Epithelial cell of prostate (primary cell): ENCODE data around the gene FBXW12.

Experiments used
- DNase-seq: peaks from one replicate; pipeline ENCODE4 v3.0.0-alpha.2; 2011; ENCODE audit warnings: low read depth, low spot score
- H3K27ac ChIP-seq: fragments of 450-650 bp; 2 replicates; pipeline ENCODE4 v1.5.1; 2017; ENCODE audit warnings: mild to moderate bottlenecking

The FBXW12 gene

DNA sequence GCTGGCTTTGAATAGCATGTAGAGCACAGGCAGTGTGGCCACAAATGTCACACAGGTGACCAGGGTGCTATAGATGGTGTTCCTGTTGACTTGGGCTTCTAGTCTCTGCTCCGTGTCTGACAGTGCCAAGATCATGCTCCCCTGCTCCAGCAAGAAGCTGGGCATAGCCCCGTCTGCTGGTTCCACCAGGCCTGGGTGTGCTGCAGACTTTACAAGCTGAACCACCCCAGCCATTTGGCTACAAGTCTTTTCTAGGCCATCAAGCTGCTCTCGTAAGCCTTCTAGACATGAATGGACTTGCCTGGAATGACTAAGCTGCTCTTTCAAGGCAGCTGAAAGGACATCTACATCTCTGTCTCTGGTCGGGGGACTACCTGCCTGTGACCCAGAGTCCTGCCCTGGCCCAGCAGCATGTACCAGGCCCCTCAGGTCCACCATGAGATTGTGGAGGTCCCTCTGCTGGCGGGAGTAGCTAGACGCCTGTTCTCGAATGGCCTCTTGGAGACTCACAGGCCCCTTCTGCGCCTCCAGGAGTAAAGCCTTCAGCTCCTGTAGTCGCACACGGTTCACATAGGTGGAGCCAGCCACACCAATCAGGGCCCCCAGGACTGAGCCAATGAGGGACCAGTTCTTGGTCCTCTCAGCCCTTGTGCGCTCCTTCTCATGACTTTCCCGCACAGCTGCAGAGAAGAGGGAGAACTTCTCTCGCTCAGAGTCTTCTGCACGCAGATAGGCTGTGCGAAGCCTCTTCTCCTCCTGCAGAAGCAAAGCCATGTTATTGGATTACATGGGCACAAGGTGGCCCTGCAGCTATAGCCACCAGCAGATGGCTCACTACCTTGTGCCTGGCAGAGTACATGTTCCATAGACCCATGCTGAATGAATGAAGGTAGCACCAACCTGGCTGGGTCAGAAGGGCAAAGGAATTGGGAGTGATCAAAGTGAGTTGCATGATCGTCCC, 60.7 kb downstream of the FBXW12 start:
- DNase-seq = peak; percentile 79
- peak overlapping the region; percentile 92 for H3K27ac ChIP-seq

DNA sequence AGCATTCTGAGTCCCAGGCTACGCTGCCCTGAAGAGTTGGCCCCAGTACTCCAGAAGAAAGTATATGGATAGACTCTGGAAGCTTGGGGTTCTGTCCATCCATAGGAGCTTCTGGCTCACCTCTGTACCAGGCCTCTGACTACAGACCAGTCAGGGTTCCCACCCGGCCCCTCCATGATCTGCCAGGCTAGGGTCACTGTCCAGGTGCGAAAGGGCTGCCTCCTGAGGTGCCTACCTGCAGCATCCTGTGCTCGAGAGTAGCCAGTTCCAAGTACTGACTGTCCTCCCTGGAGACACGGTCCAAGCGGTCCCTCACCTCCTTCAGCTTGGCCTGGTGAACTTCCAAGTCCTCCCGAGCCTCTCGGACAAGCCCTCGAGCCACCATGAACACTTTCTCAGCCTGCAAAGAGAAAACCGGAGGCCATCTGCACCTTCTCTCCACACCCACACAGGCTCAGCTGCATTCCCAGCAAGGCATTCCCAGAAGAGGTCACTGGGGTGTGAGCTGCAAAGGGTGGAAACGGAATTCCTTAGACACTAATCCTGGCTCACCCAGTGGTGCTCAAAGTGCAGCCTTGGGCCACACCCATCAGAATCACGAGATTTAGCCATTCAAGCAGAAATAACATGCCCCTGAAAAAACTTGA, 61.6 kb downstream of the FBXW12 start:
- H3K27ac ChIP-seq = peak overlapping the region; percentile 92
- no peak for DNase-seq

DNA sequence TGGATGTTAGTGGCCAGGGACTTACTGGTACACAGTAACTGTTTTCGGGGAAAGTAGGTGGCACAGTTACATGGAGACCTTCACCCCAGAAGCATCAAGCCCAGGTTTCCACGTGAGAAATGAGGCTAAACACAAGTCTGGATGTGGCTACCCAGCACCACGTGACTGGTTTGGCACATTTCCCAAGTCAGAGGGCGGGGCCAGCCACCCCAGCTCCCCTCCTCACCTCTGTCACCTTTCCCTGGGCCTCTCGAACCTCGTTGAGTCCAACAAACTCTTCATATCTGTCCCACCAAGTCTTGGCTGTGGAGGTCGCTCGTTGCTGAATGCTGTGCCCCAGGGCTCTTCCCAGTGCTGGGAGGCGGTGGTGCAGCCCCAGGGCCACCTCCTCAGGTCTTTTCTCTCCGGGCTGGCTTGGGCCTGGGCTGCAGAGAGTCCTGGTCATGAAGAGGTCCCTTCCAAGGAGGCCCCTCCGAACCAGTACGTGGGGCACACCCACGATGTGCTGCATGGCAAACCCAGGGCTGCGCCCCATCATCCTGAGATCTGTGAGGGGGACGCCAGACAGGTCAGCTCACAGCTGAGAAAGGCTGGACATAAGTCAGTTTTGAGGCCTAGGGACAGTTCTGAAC, 62.7 kb downstream of the FBXW12 start:
- peak overlapping the region; percentile 92 for H3K27ac ChIP-seq

DNA sequence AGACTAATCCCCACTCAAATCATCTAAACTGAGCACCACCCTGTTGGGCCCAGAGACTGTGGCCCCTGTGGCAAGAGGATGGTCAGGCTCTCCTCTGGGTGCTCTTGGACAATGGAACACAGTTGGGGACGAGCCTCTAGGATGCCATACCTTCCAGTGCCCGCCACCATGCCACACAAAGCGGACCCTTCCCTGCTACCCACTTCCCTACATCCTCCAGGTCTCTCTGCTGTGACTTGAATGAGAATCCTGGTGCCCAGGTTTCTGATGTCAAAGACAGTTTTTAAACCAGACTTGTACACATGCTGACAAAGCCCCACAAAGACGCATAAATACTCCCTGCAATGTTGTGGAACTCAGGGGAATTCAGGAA, 63.2 kb downstream of the FBXW12 start:
- no peak for DNase-seq
- H3K27ac ChIP-seq = peak overlapping the region; percentile 92

More for the DNA sequence above, 62.7 kb downstream of the FBXW12 start:
- DNase-seq = no peak

DNA sequence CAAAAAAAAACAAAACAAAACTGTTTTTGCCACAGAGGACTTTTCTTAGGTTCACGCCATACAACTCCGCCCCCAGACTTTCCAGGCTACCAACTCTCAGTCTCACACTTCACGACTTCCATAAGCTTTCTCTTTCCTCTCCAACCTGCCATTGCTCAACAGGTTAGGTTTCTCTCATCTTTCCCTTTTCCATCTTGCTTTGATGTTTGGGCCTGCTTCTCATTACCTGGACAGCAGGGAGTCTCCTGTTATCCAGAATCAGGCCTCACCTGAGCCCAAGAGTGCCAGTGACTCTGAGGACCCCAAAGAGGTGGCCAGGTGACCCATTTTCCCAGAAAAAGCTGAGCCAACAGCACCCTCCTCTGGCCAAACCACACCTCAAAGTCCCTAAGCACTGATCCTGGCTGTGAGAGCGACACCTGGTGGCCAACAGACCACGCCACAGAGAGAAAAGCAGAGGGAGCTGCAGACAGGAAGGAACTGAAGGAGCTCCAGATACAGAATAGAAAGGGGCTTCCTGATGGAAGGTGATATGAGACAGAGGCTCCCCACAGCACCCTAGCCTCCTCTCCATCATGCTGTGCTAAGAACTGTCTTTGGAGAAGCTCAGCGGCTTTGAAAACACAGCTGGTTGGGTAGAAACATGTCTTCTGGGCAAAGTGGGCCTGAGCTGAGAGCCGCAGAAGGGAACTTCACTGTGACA, 63.9 kb downstream of the FBXW12 start:
- peak overlapping the region; percentile 92 for H3K27ac ChIP-seq
- peak; percentile 44 for DNase-seq

DNA sequence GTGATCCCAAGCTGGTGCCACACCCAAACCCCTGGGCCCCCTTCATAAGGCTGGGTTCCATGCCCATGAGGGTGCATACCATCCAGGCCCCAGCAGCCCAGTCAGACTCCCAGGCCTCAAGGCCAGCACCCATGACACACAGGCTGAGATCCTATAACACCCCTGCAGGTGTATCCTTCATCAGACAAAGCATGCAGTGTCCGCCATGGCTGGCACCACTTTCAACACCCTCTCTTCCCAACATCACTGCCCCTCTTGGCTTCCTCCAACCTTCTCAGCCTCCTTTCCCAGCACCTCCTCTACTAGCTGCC, 64.4 kb downstream of the FBXW12 start:
- no peak for DNase-seq
- no peak overlapping the region for H3K27ac ChIP-seq

DNA sequence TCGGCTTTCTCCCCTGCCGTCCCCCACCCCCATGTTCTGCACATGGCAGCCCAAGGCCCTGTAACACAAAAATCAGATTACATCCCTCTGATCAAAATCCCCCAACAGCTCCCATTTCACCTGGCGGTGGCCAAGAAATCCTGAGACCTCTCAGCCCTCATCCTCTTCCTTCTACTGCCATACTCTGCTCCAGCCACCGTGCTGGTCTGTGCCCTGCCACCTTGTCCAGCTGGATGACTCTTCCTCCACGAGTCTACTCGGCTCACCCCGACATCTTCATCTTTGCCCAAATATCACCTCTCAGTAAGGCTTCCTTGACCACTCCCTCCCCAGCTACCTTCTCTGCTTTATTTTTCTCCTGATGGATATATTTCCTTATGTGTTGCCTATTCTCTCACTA, 64.8 kb downstream of the FBXW12 start:
- no peak overlapping the region for H3K27ac ChIP-seq
- no peak for DNase-seq

DNA sequence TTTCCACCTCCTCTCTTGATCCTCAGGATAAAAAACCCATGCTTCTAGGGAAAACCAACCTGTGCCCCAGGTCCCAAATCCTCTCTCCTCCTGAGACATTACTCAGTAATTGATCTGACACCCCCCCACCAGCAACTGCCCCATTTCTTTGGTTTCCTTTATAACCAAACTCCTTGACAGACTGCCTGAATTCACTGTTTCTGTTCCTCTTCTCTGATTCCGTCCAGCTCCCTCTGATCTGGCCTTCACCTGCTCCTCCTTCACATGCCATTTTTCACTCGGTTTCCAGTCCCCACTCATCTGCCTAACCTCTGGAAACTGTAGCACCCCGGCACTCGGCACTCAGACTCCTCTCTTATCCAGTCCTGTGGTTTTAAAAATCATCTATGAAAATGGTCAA, 65.8 kb downstream of the FBXW12 start:
- no peak overlapping the region for H3K27ac ChIP-seq
- no peak for DNase-seq

DNA sequence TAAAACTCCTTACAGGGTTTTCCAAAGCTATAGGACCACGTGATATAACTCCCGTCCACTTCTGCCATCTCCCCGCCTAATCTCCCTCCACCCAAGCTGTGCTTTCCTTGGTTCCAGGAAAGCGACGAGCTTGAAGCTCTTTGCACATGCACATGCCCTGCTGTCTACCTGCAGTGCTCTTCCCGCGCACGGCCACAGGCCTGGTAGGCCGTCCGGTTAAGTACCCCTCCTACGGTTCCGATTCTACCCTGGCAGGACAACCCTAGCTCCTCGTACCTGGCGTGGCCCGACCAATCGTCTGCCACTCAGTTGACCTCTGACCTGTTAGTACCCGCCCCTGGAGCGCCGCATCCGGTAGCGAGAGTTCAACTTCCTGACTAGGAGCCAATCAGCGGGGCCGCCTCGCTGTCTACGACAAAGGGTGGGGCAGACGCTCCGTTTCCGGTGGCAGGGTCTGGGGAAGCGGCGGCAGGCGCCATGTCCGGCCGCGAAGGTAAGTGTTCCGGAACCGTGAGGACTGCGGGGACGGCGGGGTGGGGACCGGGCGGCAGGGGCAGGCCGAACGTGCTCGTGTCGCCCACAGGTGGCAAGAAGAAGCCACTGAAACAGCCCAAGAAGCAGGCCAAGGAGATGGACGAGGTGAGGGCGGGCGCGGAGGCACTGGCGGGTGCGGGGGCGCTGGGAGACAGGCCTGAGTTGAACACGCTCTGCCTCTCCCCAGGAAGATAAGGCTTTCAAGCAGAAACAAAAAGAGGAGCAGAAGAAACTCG, 68.0 kb downstream of the FBXW12 start, which contains the start of the genes CCDC51 and TMA7:
Gene CCDC51 (minus strand): TSS at position 300 of the 770 bp plus-strand sequence. CDS start 4,991 bp downstream, outside the sequence.
Gene TMA7 (plus strand): TSS at position 438 of the 770 bp plus-strand sequence. CDS start 40 bp downstream, at position 478.
- peak within 1 kb of the TSS; percentile 86 for H3K27ac ChIP-seq
- DNase-seq = peak; percentile 84

DNA sequence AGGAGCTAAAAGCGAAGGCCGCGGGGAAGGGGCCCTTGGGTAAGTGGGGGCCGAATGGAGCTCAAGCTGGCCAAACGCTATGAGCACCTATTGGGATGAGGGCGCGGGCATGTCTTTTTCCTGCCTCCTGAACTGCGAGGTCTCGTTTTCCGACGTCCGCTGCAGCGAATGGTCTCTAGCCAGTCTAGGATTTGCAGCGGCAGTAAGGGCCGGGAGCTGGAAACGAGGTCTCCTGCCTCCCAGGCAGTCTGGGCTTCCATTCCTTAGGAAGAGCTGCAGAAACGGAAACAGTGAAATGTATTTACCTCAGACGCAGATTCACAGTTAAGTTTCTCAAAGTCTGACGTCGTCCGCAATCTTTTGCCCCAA, 68.6 kb downstream of the FBXW12 start:
- DNase-seq = no peak

DNA sequence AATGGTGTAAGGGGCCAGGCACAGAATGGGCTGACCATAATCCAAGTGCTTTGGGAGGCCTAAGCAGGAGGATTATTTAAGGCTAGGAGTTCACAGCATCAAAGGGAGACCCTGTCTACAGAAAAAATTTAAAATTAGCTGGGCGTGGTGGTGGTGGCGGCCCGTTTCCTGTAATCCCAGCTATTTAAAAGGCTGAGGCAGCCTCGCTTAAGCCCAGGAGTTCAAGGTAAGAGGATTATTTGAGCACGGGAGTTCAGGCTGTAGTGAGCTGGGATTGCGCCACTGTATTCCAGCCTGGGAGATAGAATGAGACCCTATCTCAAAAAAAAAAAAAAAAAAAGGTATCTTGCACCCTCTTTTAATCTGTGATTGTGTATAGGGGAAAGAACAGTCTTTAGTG, 69.9 kb downstream of the FBXW12 start:
- H3K27ac ChIP-seq = peak overlapping the region; percentile 86
- no peak for DNase-seq

More for the DNA sequence above, 68.6 kb downstream of the FBXW12 start:
- H3K27ac ChIP-seq = peak overlapping the region; percentile 86
